ENCODE results near the gene FGF1.

FGF1 gene

DNA sequence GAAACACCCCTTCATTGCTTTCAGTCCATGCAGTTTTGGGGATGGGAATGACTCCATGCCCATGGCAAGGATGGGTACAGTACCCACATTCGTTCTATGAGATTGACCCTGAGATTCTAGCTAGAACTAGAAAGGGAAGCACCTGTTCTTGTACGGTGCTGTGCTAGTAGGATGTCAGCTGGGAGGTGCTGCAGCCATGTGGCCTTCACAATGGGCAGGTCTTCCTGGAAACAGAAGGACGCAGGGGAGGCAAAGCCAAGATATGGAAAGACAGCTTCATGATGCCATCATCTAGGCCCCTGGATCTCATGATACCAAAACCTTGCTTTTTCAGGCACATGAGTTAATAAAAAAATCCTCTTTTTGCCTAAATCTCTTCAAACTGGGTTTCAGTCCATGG is 10.5 kb upstream of the FGF1 start:
- no peak for DNase-seq (ENCODE audit: low read depth)

DNA sequence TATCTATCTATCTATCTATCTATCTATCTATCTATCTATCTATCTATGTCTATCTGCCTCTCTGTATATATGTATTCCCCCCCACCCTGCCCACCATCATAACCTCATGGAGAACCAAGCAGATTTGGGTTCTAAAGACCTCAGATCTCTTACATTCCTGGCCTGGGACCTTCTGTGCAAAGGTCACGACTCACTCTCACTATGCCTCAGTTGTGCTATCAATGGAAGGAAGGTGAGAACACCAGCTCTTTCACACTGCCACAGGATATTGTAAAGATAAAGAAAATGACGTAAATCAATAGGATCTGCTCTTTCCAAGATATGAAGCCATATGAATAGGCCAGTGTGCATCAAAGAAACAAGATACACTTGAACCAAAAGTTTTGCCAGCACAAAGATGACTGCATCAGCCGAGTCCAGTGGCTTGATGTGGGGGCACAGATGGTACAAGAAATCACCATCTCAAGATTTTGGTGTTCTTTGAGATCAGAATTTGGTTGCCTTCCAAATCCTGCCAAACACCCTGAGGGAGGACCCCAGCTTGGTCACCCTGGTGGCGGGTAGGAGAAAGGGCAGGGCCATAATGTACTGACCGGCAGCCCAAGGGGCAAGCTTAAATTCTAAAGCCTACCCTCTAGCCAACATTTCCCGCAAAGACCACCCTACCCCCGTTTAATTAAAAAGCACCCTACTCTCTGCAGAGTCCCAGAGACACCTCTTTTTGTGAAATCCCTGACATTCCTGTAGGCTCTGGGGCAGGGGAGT is 8.4 kb upstream of the FGF1 start:
- no peak for DNase-seq (ENCODE audit: low read depth)

DNA sequence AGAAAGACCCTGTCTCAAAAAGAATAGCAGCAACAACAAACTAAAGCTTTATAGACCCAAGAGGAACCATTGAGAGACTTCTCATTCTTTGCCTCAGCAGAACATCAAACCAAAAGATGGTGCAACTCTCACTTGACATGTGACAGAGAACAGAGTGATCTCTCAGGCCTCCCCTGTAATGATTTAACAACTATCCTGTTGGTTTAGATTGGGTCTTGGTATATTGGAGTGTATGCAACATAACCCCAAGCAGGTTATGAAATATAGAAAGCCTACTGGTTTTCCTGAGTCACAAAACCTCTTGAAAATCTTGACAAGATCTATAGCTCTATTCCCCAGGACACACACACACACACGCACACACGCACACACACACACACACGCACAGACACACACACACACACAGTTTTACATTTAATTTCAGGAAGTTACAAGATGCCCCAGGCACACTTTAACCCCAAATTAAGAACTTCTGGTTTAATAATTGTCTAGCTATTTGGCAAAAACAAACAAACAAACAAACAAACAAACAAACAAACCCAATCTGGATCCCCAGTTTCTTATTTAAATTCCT is 6.5 kb upstream of the FGF1 start:
- DNase-seq (ENCODE audit: low read depth): no peak

DNA sequence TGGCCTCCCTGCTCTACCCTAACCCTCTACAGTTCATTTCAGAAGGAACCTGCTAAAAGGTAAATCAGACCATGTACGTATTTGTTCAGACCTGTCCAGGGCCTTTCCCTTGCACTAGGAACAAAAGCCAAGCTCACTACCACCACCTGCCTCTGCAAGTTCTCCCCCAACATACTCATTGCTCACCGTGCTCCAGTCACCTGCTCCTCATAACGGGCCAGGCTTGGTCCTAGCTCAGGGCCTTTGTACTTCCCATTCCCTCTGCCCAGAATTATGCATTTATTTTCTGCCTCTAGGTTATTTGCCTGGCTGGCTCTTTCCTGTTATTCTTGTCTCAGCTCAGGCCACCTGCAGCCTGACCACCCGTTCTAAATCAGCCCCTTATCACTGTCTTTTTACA is 4.8 kb upstream of the FGF1 start:
- no peak for DNase-seq (ENCODE audit: low read depth)

DNA sequence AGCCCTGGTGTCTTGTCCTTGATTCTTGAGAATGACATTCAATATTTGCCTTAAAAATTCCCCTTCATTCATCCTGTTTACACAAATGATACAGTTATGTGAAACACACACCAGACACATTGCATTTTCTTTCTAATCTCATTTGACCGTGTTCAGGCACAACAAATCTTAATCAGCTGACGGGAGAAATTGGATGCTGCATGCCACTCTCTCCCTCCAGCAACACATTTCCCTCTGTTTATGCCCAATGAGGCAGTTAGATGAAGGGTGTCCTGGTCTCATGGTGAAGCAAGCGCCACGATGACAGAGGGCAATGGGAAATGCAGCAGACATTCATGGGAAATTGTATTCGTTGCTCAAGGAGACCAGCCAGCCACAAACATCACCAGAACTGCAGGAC is 3.2 kb upstream of the FGF1 start:
- DNase-seq (ENCODE audit: low read depth): no peak

DNA sequence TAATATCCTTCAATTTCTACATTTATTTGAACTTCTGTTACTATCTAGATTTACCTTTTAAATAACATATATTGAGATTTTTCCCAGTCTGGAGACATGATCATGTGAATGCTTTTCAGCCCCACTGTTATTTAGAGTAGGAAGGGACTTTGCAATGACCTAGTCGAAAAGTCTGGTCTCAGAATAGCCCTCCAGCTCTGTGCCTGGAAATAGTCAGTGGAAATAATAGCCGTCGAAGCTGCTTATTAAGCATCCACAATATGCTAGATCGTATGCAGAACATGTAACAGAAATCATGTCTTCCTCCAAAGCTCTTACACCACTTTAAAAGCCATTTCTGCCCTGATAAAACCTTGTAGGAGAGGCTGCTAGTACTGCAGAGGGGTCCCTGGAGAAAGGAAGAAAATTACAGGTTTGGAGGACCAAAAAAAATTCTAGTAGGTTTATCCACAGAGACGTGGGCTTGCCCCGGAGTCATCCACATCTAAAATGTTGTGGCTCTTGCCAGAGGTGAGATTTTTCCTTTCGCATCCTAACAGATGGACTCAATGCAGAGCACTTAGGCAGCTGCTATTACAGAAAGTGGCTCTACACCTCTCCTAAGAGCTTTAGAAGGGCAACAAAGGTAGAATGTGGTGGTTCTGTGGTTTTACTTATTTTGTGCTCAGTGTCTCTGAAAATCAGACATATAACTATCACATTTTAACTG is 2.5 kb upstream of the FGF1 start:
- DNase-seq (ENCODE audit: low read depth): no peak

DNA sequence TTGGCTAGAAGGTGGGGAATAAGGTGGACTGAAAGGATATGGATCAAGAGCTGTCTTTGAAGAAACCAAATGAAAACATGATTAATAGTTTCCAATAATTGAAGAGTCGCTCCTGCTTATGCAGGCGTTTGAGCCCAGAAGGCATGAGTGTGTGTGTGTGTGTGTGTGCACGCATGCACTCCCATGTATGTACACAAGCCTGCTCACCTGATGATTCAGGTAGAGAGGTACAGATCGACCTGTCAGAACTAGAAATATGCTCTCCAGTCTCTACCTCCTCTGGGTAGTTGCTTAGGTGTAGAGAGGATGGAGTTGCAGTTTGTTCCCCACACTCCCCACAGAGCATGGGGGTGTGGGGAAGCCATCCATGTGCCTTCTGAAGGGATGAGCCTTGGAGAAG is 1.1 kb upstream of the FGF1 start:
- DNase-seq (ENCODE audit: low read depth): no peak

DNA sequence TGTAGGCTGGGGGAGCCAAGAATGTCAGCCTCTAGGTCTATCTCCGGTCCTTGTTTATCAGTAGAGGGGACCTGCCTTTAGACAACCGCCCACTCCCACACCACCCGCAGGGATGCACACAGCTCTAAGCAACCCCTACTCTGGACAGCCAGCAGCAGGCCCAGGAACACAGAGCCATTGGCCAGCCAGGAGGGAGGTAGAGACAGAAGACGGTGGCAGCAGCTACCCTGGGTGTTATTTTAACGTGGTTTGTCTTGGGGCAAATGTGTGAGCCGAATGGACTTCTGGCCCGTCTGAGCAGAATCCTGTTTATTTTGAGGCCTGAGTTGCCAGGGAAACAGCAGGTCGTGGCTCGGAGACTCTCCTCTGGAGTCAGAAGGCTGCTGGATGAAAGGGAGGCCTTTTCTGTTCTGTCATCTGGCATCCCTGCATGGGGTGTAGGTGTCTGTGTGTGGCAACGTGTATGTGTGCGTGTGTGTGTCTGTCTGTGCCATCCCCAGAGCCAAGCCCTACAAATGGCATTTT is 382 bp upstream of the FGF1 start:
- no peak for DNase-seq (ENCODE audit: low read depth)

DNA sequence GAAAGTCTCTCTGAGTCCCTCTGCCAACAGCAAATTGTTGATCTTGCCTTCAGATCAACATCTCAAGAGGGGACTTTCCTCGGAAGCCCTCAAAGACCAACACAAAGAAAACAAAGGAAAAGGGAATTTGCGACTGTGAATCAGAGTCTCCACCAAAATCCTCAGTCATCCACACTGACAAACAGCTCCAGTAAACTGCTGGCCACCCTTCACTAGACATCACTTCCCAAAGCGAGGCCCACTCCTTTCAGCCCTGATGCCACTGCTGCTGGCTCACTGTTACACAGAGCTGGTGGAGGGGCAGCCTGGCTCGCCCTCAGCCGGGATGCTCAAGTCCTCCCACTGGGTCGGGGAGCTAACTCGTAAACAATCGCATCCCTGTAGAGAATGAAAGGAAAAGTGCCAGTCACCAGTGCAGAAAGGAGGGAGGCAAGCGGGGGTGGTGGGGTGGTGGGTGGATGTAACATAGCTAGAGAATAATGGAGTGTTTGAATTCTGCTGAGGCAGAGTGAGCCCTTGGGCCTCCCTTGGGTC is 1.3 kb downstream of the FGF1 start:
- no peak for DNase-seq (ENCODE audit: low read depth)

DNA sequence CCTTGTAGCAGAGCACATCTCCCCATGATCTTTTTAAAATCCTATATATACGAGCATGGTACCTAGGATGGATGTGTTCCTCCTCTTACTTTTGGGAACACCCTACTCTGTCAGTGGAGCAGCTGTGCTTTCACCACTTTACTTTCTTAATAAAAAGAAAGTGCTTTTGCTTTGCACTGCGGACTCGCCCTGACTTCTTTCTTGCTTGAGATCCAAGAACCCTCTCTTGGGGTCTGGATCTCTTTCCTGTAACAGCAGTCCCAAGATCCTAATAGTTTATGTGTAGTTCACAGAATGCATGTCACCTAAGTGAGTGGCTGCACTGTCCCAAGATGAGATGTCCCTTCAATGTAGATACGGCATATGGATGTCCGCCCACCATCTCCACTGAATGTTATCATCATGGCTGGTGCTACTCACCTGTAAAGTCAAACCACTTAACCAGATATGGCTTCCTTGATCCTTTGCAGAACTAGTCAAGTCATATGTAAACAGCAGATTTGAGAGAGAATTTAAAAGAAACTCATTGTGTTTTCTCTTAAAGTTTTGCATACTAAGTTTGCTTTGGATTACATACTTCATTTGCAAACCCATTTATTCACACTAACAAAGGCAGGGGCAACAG is 1.9 kb downstream of the FGF1 start:
- DNase-seq (ENCODE audit: low read depth): no peak

DNA sequence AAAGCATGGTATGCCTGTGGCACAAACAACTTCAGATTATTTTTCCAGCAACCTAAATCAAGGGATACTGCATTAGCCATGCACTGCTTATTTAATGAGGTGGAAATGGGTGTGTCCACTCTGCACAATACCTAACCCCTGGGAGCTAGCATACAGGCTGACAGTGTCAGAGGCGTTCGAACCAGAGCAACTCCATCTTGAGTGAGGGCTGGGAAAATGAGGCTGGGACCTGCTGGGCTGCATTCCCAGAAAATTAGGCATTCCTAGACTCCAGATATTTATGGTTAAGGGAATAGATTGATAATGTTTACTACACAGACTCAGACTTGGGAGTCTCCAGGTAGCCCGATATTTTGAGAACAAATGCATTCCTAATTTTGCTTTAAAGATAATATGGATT is 2.8 kb downstream of the FGF1 start:
- DNase-seq (ENCODE audit: low read depth): no peak

DNA sequence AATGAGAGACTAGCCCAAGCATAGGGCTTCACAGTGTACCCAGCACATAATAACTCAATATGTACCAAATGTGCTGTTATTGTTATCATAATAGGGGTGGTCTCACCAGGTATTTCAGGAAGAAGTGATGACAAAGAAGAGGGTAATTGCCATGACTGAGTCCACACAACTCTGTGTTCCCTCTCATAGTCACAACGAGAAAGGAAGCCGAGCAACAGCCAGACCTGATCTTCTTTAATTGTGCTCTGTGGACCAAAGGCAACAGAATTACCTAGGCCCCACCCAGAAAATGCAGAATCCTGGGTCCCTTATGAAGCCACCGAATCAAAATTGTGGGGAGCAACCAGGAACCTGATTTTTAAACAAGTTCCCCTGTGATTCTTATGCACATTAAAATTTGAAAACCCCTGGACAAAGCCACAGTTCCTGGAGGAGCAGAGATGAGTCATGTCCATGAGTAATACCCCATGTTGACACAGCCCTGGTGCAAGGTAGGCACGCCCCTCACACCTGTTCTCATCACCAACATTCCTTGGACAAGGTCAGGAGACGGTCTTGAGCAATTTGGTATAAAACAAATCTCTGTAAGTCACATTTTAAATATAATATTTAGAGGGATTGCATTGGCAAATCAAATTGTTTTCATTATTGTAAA is 5.2 kb downstream of the FGF1 start:
- DNase-seq (ENCODE audit: low read depth): no peak

DNA sequence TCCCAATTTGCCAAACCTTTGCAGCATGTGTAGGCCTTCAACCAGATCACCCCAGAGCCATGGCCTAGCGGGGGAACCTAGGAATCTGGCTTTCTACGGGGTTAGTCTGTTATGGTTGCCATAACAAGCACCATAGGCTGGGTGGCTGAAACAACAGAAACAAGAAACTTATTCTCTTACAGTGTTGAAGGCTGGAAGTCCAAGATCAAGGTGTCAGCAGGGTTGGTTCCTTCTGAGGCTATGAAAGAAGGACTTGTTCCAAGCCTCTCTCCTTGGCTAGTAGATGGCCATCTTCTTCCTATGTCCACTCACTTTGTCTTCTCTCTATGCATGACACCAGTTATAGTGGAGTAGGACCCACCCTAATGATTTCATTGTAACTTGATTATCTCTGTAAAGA is 6.1 kb downstream of the FGF1 start:
- DNase-seq (ENCODE audit: low read depth): no peak

DNA sequence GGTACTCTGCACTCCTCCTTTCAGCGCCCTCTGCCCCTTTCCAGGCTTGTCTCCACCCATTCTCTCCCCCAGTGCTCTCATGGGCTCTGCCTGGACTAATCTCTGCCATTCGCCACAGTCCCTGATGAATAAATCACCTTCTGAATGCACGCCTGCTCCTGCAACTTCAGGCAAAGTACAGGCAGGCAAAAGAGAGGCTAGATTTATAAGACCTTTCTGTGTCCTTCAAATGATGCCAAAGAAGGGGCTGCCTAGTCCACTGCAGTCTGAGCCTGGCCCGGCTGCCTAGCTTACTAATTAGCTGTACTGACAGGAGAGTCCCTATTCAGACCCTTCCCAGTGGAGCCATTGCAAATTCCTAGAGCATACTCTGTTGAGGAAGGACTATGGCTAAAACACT is 7.4 kb downstream of the FGF1 start:
- no peak for DNase-seq (ENCODE audit: low read depth)

DNA sequence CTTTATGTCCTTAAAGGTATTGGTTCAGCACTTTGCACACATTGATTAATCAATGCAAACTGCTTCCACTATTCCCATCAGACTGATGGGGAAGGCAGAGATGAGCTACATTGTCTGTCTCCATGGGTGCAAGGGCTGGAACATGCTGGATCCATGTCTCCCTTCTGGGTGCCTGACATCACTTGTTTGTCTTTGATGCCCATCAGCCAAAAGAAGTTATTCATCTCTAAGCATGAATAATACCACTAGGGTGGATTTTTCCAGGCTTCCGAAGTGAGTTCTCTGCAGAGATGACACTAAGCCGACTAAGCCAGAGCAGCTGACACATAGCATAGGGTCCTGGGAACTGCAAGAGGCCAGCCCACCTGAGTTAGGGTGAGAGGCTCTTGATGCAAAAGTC is 8.7 kb downstream of the FGF1 start:
- DNase-seq (ENCODE audit: low read depth): no peak

DNA sequence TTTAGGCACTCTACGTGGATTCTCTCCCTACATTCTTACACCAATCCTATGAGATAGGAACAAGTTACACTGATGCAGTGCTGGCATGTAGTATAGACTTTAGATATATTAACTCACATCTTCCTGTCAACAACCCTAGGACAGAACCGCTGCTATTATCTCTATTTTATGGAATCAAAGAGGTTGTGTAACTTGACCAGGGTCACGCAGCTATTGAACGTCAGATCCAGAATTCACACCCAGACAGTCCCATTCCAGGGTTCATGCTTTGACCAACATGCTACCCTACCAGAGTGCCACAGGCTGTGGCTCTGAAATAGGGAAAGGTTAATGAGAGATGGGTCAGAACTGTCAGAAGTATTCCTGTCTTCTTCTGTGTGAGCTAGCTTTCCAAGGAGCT is 9.6 kb downstream of the FGF1 start:
- DNase-seq (ENCODE audit: low read depth): no peak

DNA sequence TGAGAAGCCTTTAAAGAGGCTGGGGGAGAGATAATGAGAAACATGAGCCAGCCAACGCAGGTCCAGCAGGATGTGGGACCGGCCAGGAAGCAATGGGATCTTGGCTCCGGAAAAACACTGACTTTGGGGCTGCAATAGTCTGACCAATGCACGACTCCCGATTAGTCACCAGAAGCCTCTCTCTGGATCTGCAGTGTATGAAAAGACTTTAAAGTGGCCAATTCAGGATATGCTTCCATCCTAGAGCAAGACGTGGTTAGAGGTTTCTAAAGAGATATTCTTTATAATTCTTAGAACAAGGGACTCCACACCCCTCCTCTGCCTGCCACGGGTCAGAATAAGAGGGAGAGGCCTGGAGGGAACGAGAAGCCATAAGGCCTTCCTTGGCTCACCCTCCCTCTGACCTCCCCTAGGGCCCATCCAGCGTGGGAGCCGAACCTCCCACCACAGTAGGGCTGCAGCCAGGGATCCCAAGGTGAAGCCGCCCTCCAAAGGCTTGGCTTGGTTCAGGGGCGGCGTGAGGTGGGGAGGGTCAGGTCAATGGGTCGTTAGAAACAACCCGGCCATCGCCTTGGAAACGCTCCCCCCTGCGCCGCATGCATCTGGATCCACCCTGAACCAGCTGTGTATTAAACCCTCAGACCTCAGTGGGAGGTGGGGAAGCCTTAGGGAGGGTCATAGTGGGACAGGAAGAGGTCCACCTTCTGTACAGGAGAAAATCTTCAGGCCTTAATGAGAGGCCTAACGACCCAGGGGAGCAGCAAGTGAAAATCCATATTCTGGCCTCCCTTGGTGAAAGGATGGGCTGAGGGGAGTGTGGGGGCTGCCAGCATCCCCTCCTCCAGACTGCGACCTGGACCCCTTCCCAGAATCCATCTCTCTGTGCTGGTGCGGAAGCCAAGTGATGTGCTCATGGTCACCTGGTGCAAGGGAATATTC is 11.1 kb downstream of the FGF1 start:
- DNase-seq (ENCODE audit: low read depth): no peak

DNA sequence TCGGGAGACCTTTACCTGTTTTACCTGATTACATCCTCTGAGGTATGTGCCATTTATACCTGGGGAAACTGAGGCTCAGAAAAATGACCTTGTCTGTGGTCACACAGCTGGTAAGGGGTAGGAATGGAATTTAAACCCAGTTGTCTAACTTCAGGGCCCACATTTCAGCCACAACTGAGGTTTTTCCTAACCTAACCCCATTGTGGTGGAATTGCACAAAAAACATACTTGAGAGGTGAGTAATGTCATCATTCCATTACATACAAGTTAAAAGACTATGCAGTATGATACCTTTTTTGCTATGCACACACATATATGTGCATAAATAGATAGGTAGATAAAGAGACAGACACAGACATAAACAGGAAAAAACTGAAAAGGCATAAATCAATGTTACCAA is 14.1 kb downstream of the FGF1 start:
- DNase-seq (ENCODE audit: low read depth): no peak

DNA sequence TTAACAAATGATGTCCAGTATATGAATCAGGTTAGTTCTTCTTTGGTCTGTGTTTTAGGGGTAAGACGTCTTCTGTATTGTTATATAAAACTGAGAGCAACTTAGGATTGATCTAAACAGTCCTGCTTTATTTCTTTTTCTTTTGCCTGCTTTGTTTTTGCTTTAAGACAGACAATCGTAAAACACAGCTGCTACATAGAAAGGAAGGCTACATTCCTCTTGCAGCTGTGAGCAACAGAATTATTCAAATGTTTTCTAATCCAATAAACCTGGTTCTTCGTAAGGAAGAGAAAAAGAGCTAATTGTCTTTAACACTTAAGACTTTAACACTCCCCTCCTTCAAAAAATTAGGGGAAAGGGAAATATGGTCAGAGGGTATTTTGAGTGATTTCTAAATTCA is 14.6 kb downstream of the FGF1 start:
- DNase-seq (ENCODE audit: low read depth): no peak

DNA sequence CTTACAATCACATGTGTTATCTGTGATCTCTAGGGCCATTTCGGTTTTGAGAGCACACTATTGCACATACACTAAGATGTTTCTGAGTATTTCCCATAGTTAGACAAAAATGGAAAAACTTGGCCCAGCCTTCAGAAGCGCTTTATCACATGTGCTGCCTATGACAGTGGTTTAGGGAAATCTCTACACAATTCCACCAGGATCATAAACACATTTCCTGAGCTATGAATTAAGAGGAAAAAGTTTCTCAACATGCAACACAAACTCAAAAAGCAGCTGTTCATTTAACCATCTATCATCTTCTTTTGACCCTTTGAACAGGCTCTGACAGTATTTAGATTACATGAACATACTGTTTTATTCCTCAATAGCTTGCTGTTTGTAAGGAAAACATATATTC is 15.1 kb downstream of the FGF1 start:
- no peak for DNase-seq (ENCODE audit: low read depth)

DNA sequence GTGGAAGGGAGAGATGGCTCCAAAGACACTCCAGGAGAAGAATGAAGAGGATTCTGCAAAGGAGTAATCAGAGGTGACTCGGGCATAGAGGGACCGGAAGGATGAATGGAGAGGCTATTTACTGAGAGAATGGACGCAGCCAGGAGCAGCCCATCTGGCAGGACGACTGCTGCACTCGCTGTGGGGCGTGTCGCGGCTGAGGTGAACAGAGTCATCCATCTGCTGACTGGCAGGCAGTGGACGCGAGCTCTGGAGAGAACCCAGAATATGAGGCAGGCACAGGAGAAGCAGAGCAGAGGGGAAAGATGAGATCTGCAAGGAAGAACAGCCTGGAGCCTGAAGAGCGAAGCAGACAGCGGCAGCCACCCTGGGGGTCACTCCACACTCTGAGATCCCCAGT is 16.4 kb downstream of the FGF1 start:
- DNase-seq (ENCODE audit: low read depth): no peak
